HepG2 (cell line): ENCODE results near the gene PREX1. TPM values are rescaled to one million over a fixed set of nuclear protein-coding genes. Genes with fewer than 3 reads are reported as not detected.

Experiments used
- CBFB ChIP-seq: sonication (generic); formaldehyde crosslinking; IDR thresholded peaks from 2 replicates; pipeline ENCODE4 v1.4.0; 2020; ENCODE audit warnings: missing genetic modification reagents
- CSRNP2 ChIP-seq: sonication (generic); formaldehyde crosslinking; conservative IDR thresholded peaks from 2 replicates; pipeline ENCODE4 v1.8.0; 2022; ENCODE audit warnings: low read depth, missing genetic modification reagents
- HBP1 ChIP-seq: IDR thresholded peaks from 2 replicates; pipeline ENCODE4 v1.6.1; 2016; ENCODE audit warnings: low read depth, control low read depth
- MLX ChIP-seq: IDR thresholded peaks from 2 replicates; pipeline ENCODE4 v1.6.1; 2016
- NKX3-1 ChIP-seq: sonication (generic); formaldehyde crosslinking; IDR thresholded peaks from 2 replicates; pipeline ENCODE4 v1.5.0; 2020; ENCODE audit warnings: missing genetic modification reagents
- RELA ChIP-seq: sonication (generic); formaldehyde crosslinking; IDR thresholded peaks from 2 replicates; pipeline ENCODE4 v1.4.0; 2020; ENCODE audit warnings: missing genetic modification reagents
- SMARCC2 ChIP-seq: fragments of 450-650 bp; IDR thresholded peaks from 2 replicates; pipeline ENCODE4 v1.6.1; 2017; ENCODE audit warnings: antibody characterized with exemption, mild to moderate bottlenecking
- STAT6 ChIP-seq: sonication (generic); formaldehyde crosslinking; IDR thresholded peaks from 2 replicates; pipeline ENCODE4 v1.4.0; 2020; ENCODE audit warnings: missing genetic modification reagents, mild to moderate bottlenecking, borderline replicate concordance
- ZBTB10 ChIP-seq: sonication (generic); formaldehyde crosslinking; IDR thresholded peaks from 2 replicates; pipeline ENCODE4 v1.4.0; 2020; ENCODE audit warnings: missing genetic modification reagents, borderline replicate concordance
- ZBTB34 ChIP-seq: sonication (generic); formaldehyde crosslinking; IDR thresholded peaks from 2 replicates; pipeline ENCODE4 v1.8.0; 2022; ENCODE audit warnings: mild to moderate bottlenecking, missing genetic modification reagents
- ZNF17 ChIP-seq: sonication (generic); formaldehyde crosslinking; IDR thresholded peaks from 2 replicates; pipeline ENCODE4 v1.5.0; 2020; ENCODE audit warnings: mild to moderate bottlenecking, missing genetic modification reagents
- ZNF367 ChIP-seq: sonication (generic); formaldehyde crosslinking; IDR thresholded peaks from 2 replicates; pipeline ENCODE4 v1.4.0; 2020; ENCODE audit warnings: missing genetic modification reagents, borderline replicate concordance
- ZNF577 ChIP-seq: sonication (generic); formaldehyde crosslinking; IDR thresholded peaks from 2 replicates; pipeline ENCODE4 v1.4.0; 2020; ENCODE audit warnings: mild to moderate bottlenecking, low read depth, missing genetic modification reagents, borderline replicate concordance
- ZNF772 ChIP-seq: sonication (generic); formaldehyde crosslinking; IDR thresholded peaks from 2 replicates; pipeline ENCODE4 v1.5.0; 2020; ENCODE audit warnings: mild to moderate bottlenecking, missing genetic modification reagents
- polyA plus RNA-seq, 8 experiments: library from polyadenylated mRNA; depleted of rRNA in 3 of 8; stranded (reverse) in 7 of 8; unstranded in 1 of 8; fragments of >200 nt; fragmentation: Illumina TruSeq in 4 of 8; extraction: Trizol in 4 of 8; gene quantifications; 2 replicates each; pipeline versions ENCODE4 v1.2.1 to v1.2.3, GENCODE V29; 2011 to 2016; ENCODE audit warnings: low read depth in 4 of 8, missing spikeins in 1 of 8, mixed read lengths in 1 of 8; ENCODE audit not compliant: insufficient read depth in 1 of 8
- total RNA-seq, 5 experiments: library from RNA; depleted of rRNA; stranded (reverse); fragments of >200 nt; fragmentation: Illumina TruSeq; extraction: Trizol; gene quantifications; 2 replicates each; pipeline ENCODE4 v1.2.3, GENCODE V29; 2016; ENCODE audit warnings: low read depth in 1 of 5

PREX1 gene
- total and polyA plus RNA-seq, 2 of the 13 experiments (the other 11 are each of a cell fraction or from before 2014, with no cell fraction given), result 0.02 to 0.04 TPM

GRCh38 chr20:48723308-48724264 lies 104.2 kb downstream of the PREX1 start (continued):
- TF ChIP-seq CSRNP2 (no peak), HBP1 (CRISPR knock-in tag) (no peak), ZBTB10 (CRISPR knock-in tag) (no peak), MLX (peak; percentile 50; the same call in 1 of the 2 replicates), CBFB (CRISPR knock-in tag) (peak; percentile 62; the same call in 1 of the 2 replicates), ZNF17 (CRISPR knock-in tag) (peak; percentile 95; the same call in 1 of the 2 replicates), ZNF367 (CRISPR knock-in tag) (no peak), ZNF772 (CRISPR knock-in tag) (no peak), ZBTB34 (CRISPR knock-in tag) (no peak), ZNF577 (CRISPR knock-in tag) (no peak), RELA (CRISPR knock-in tag) (no peak), SMARCC2 (no peak), STAT6 (CRISPR knock-in tag) (no peak), NKX3-1 (CRISPR knock-in tag) (no peak)
